ENCODE data around the gene EXOC8. TPM values are rescaled to one million over a fixed set of nuclear protein-coding genes. Genes with fewer than 3 reads are reported as not detected.

Gene EXOC8
- total RNA-seq, 1 donor from 2014 or later: 15.2 TPM

DNA sequence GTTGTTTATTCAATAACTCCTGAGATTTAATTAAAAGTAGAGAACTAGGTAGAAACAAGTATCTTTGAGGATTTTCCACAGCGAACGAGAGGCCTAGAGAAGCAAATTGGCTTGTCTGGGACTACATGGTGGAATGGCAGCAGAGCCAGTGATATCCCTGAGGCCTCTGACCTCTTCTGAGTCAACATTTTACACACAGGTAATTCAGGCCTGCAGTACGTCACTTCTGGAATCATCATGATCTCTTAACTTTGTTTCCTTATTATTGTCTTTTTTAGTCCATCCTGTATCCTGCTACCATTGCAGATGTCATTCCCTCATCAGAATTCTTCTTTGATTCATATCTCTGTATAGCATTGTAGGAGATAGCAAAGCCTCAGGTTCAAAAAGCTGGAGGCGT, 10.3 kb upstream of the EXOC8 start:
- TF ChIP-seq EZH2 (IDR thresholded peaks at IDR 0.05; ENCODE audit: insufficient read depth, low read length): no peak
- TF ChIP-seq, protein P1, sequence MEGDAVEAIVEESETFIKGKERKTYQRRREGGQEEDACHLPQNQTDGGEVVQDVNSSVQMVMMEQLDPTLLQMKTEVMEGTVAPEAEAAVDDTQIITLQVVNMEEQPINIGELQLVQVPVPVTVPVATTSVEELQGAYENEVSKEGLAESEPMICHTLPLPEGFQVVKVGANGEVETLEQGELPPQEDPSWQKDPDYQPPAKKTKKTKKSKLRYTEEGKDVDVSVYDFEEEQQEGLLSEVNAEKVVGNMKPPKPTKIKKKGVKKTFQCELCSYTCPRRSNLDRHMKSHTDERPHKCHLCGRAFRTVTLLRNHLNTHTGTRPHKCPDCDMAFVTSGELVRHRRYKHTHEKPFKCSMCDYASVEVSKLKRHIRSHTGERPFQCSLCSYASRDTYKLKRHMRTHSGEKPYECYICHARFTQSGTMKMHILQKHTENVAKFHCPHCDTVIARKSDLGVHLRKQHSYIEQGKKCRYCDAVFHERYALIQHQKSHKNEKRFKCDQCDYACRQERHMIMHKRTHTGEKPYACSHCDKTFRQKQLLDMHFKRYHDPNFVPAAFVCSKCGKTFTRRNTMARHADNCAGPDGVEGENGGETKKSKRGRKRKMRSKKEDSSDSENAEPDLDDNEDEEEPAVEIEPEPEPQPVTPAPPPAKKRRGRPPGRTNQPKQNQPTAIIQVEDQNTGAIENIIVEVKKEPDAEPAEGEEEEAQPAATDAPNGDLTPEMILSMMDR (IDR thresholded peaks at IDR 0.05; ENCODE audit: insufficient read depth, low read depth, low read length): no peak
- Histone ChIP-seq H3K4me1 (ENCODE audit: insufficient read depth, low read length) (no peaks in the 10 kb centered on the region), H3K4me3 (ENCODE audit: insufficient read depth, low read depth, low read length) (no peak overlapping the region), H3K4me2 (ENCODE audit: low read length) (no peak overlapping the region), H3K9ac (ENCODE audit: low read length) (no peak overlapping the region), H4K20me1 (ENCODE audit: insufficient read depth, low read length) (peaks cover 11% of the 10 kb centered on the region), H3K27me3 (ENCODE audit: insufficient read depth, low read length) (no peaks in the 10 kb centered on the region), H3K9me3 (ENCODE audit: insufficient read depth, low read depth, low read length) (no peaks in the 10 kb centered on the region), H2AFZ (ENCODE audit: low read depth, low read length) (no peak overlapping the region), H3K27ac (ENCODE audit: low read depth, low read length) (no peak overlapping the region), H3K36me3 (ENCODE audit: insufficient read depth, low read length) (peaks cover 26% of the 10 kb centered on the region), H3K79me2 (ENCODE audit: insufficient read depth, low read length) (peaks cover 14% of the 10 kb centered on the region)
- FAIRE-seq (no peak), DNase-seq (ENCODE audit: low read depth) (no peak)
- no peaks in the 10 kb centered on the region for H3K36me3 Mint-ChIP-seq (ENCODE audit: low read depth, unreplicated experiment)
- H3K9me3 Mint-ChIP-seq (ENCODE audit: unreplicated experiment): no peaks in the 10 kb centered on the region
- H3K27me3 Mint-ChIP-seq (ENCODE audit: low read depth, unreplicated experiment): no peaks in the 10 kb centered on the region
- H3K4me1 Mint-ChIP-seq (ENCODE audit: low read depth, unreplicated experiment): no peaks in the 10 kb centered on the region
- no peak overlapping the region for H3K27ac Mint-ChIP-seq (ENCODE audit: unreplicated experiment)
- no peak overlapping the region for H3K4me3 Mint-ChIP-seq (ENCODE audit: unreplicated experiment)

DNA sequence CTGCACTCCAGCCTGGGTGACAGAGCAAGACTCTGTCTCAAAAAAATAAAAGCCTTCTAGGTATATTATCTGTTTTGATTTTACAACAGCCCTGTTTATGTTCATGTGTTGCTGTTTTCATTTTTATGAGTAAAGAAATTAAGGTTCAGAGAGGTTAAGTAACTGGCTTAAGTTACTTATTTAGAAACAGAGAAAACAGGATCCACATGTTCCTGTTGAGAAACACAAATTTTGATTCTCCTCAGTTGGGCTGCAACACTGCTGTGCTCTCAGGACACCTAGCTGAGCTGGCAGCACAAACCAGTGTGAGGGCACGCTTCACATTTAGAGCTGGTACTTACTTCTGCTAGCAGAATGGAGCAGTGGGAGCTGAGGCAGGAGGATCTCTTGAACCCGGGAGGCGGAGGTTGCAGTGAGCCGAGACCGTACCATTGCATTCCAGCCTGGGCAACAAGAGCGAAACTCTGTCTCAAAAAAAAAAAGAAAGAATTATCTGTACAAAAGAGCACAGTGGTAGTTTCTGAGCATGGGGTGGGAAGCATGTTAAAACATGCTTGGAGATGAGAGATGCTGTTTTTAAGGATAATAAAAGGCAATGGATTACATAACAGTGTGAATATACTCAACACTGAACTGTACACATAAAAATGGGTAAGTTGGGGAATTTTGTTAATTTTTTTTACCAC, 2.8 kb upstream of the EXOC8 start:
- Histone ChIP-seq H3K27ac (ENCODE audit: low read depth, low read length) (no peak overlapping the region), H3K4me1 (ENCODE audit: insufficient read depth, low read length) (peaks cover 24% of the 10 kb centered on the region), H3K9me3 (ENCODE audit: insufficient read depth, low read depth, low read length) (no peaks in the 10 kb centered on the region), H2AFZ (ENCODE audit: low read depth, low read length) (no peak overlapping the region), H3K4me2 (ENCODE audit: low read length) (no peak overlapping the region), H3K4me3 (ENCODE audit: insufficient read depth, low read depth, low read length) (no peak overlapping the region), H3K36me3 (ENCODE audit: insufficient read depth, low read length) (peaks cover 3% of the 10 kb centered on the region), H4K20me1 (ENCODE audit: insufficient read depth, low read length) (peaks cover 26% of the 10 kb centered on the region), H3K79me2 (ENCODE audit: insufficient read depth, low read length) (peaks cover 68% of the 10 kb centered on the region), H3K9ac (ENCODE audit: low read length) (peak overlapping the region; percentile 8), H3K27me3 (ENCODE audit: insufficient read depth, low read length) (no peaks in the 10 kb centered on the region)
- TF ChIP-seq, protein P1 (IDR thresholded peaks at IDR 0.05; ENCODE audit: insufficient read depth, low read depth, low read length): no peak
- TF ChIP-seq EZH2 (IDR thresholded peaks at IDR 0.05; ENCODE audit: insufficient read depth, low read length): no peak
- peaks cover 23% of the 10 kb centered on the region for H3K4me1 Mint-ChIP-seq (ENCODE audit: low read depth, unreplicated experiment)
- FAIRE-seq (no peak), DNase-seq (ENCODE audit: low read depth) (no peak)
- no peaks in the 10 kb centered on the region for H3K9me3 Mint-ChIP-seq (ENCODE audit: unreplicated experiment)
- peak overlapping the region; percentile 29 for H3K4me3 Mint-ChIP-seq (ENCODE audit: unreplicated experiment)
- H3K27ac Mint-ChIP-seq (ENCODE audit: unreplicated experiment): peak overlapping the region; percentile 47
- H3K27me3 Mint-ChIP-seq (ENCODE audit: low read depth, unreplicated experiment): no peaks in the 10 kb centered on the region
- H3K36me3 Mint-ChIP-seq (ENCODE audit: low read depth, unreplicated experiment): no peaks in the 10 kb centered on the region

Measured in astrocyte (in vitro differentiated cells and primary cell).